ENCODE results near the gene EPN2. TPM values are rescaled to one million over a fixed set of nuclear protein-coding genes. Genes with fewer than 3 reads are reported as not detected.

The EPN2 gene
- total RNA-seq, 1 donor from 2014 or later: 7.5 TPM

GRCh38 chr17:19291646-19292376 is 54.6 kb downstream of the EPN2 start:
- DNase-seq (ENCODE audit: low read depth): no peak

- no peak for DNase-seq (ENCODE audit: low read depth)
Observed at GRCh38 chr17:19292377-19292711, 55.2 kb downstream of the EPN2 start.

GRCh38 chr17:19294443-19294842 is 57.3 kb downstream of the EPN2 start:
- no peak for DNase-seq (ENCODE audit: low read depth)

- no peak for DNase-seq (ENCODE audit: low read depth)
Observed at GRCh38 chr17:19295473-19296135, 58.4 kb downstream of the EPN2 start.

GRCh38 chr17:19296786-19297778 is 59.9 kb downstream of the EPN2 start:
- no peak for DNase-seq (ENCODE audit: low read depth)

GRCh38 chr17:19298569-19299213 is 61.5 kb downstream of the EPN2 start:
- no peak for DNase-seq (ENCODE audit: low read depth)

GRCh38 chr17:19299214-19299747 is 62.1 kb downstream of the EPN2 start:
- DNase-seq (ENCODE audit: low read depth): no peak

- no peak for DNase-seq (ENCODE audit: low read depth)
Observed at GRCh38 chr17:19299866-19300265, 62.7 kb downstream of the EPN2 start.

GRCh38 chr17:19301274-19301951 is 64.2 kb downstream of the EPN2 start:
- no peak for DNase-seq (ENCODE audit: low read depth)

GRCh38 chr17:19301973-19302372 is 64.8 kb downstream of the EPN2 start:
- DNase-seq (ENCODE audit: low read depth): no peak

GRCh38 chr17:19302791-19303331 is 65.7 kb downstream of the EPN2 start:
- peak; percentile 31 for DNase-seq (ENCODE audit: low read depth)

GRCh38 chr17:19303367-19303776 is 66.2 kb downstream of the EPN2 start:
- peak; percentile 59 for DNase-seq (ENCODE audit: low read depth)

GRCh38 chr17:19304209-19304608 is 67.0 kb downstream of the EPN2 start:
- peak; percentile 31 for DNase-seq (ENCODE audit: low read depth)

- DNase-seq (ENCODE audit: low read depth): no peak
Observed at GRCh38 chr17:19304751-19305150, 67.6 kb downstream of the EPN2 start.

- DNase-seq (ENCODE audit: low read depth): no peak
Observed at GRCh38 chr17:19305256-19305655, 68.1 kb downstream of the EPN2 start.

- DNase-seq (ENCODE audit: low read depth): no peak
Observed at GRCh38 chr17:19305761-19306159, 68.6 kb downstream of the EPN2 start.

- DNase-seq (ENCODE audit: low read depth): no peak
Observed at GRCh38 chr17:19306160-19307111, 69.3 kb downstream of the EPN2 start.

GRCh38 chr17:19307521-19307920 is 70.4 kb downstream of the EPN2 start:
- DNase-seq (ENCODE audit: low read depth): no peak

- no peak for DNase-seq (ENCODE audit: low read depth)
Observed at GRCh38 chr17:19308398-19308797, 71.2 kb downstream of the EPN2 start.

All from myocyte (in vitro differentiated cells).